GM19351 (cell line): Measurements from ENCODE around the gene CDK5RAP1.

ENCODE experiments used
- ATAC-seq: cut with Tn5 transposase; IDR thresholded peaks from one replicate; pipeline ENCODE4 v1.9.1; 2021; ENCODE audit warnings: mild to moderate bottlenecking, moderate library complexity; ENCODE audit not compliant: unreplicated experiment

The CDK5RAP1 gene

GRCh38 chr20:33388268-33388667 is 13.1 kb downstream of the CDK5RAP1 start:
- no peak for ATAC-seq

DNA sequence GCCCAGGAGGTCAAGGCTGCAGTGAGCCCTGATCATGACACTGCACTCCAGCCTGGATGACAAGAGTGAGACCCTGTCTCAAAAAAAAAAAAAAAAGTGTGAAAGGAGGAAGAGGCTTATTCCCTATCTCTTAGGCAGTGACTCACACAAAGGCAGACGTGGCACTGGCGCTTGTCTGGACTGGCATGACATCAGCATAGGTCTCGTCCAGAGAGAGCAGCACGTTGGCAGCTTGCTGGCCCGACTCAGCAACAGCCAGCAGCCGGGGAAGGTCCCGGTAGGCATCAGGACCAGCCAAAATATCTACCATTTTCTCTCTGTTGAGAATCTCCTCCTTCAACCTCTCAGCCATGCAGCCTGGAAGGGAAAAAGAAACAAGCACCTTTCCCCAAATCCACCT is 14.1 kb downstream of the CDK5RAP1 start:
- no peak for ATAC-seq

- ATAC-seq = no peak
Observed at GRCh38 chr20:33386673-33387072, 14.6 kb downstream of the CDK5RAP1 start.

GRCh38 chr20:33377366-33377765 is 24.0 kb downstream of the CDK5RAP1 start:
- ATAC-seq = no peak

GRCh38 chr20:33373735-33374605 is 27.3 kb downstream of the CDK5RAP1 start:
- no peak for ATAC-seq

GRCh38 chr20:33372993-33373441 is 28.3 kb downstream of the CDK5RAP1 start:
- no peak for ATAC-seq

DNA sequence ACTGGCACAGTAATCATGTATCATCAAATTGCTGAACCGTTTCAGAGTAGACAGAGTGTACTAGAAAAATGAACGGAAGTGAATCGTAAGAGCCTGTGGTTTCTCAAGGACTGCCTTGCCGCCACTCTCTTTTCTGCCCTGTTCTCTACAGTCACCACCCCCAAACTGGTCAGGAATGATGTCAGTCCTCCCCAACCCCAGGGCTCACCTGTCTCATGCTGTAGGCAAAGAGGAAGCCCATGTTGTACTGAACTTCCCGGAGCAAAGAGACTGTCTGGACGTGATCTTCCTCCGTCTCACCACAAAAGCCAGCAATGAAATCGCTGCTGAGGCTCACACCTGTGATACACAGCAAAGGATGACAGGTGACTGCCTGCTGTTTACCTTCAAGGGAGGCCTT is 31.0 kb downstream of the CDK5RAP1 start:
- no peak for ATAC-seq

DNA sequence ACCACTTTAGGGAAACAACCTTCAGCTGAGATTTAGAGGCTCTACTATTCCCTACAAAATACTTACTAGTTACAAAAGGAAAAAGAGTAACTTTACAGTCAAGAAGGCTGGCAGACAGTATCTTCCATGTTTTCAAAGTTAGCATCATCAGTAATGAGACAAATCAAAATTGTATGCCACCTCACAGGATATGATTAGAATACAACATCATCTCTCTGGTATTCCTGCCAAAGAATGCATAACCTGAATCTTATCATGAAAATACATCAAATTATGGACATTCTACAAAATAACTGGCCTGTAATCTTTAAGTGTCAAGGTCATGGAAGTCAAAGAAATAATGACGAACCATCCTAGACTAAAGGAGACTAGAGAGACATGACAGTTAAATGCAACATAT is 38.4 kb downstream of the CDK5RAP1 start:
- ATAC-seq = no peak

- ATAC-seq = no peak
Observed at GRCh38 chr20:33359399-33360261, 41.7 kb downstream of the CDK5RAP1 start.

DNA sequence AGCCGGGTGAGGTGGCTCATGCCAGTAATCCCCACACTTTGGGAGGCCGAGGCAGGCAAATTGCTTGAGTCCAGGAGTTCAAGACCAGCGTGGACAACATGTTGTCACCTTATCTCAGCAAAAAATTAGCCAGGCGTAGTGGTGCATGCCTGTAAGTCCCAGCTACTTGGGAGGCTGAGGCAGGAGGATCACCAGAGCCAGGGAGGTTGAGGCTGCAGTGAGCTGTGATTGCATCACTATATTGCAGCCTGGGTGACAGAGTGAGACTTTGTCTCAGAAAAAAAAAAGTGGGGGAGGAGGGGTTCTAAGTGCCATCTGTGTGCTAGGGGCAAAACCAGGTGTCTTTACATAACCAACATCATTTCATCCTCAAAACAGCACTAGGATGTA is 48.3 kb downstream of the CDK5RAP1 start:
- no peak for ATAC-seq

DNA sequence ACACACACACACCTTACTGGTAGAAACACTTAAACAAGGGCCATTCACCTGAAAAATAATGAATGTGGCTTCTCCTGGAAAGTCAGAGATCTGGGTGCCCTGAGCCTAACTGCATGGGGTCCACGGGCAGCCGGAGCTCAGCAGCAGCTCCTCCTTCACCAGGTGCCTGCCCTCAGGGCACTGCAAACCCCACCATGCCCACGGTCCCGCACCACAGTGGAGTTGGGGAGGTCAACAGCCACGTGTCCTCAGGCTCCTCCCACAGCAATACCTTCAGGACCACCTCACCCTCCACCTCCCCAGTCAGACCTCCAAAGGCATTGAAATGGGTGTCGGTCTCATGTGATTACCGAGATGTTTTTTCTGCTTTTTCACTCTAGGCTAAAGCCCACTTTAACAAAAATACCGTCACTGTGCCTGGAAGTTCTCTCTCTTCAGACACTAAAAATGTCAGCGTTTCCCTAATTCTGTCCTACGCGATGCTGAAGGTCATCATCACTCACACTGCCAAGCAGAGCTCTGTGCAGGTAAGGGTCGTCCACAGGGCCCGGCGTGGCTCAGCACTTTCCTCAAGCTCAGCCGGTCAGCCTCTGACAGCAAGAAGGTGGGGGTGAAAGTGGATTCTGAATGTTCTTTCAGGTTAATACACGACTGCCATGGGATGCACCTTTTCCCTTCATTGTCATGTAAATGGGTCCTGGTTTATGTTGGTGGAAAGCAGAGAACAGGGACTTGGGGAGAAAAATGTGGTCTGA is 48.9 kb downstream of the CDK5RAP1 start:
- no peak for ATAC-seq

- no peak for ATAC-seq
Observed at GRCh38 chr20:33351696-33352095, 49.6 kb downstream of the CDK5RAP1 start.

- ATAC-seq = no peak
Observed at GRCh38 chr20:33349493-33349892, 51.8 kb downstream of the CDK5RAP1 start.

GRCh38 chr20:33348136-33348937 is 53.0 kb downstream of the CDK5RAP1 start:
- ATAC-seq = no peak

DNA sequence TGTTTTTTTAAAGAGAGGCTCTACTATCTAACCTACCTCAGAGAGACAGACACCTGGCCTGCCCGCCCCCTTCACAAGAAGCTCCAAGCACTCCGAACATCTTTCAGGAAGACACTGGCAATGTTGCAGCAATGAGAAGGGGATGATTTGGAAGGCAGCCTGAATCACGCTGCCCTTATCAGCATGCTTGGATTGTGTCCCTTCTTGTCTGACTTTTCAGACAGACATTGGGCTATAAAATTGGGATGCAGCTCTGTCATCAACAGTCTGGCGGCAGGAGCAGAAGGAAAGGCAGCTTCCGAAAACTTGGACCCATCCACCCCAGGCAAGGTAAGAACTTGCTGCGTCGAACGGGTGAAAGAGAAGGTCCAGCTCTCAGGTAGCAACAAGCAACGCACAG is 56.0 kb downstream of the CDK5RAP1 start:
- no peak for ATAC-seq

GRCh38 chr20:33343521-33343920 is 57.8 kb downstream of the CDK5RAP1 start:
- ATAC-seq = no peak

- no peak for ATAC-seq
Observed at GRCh38 chr20:33339515-33340058, 61.7 kb downstream of the CDK5RAP1 start.

DNA sequence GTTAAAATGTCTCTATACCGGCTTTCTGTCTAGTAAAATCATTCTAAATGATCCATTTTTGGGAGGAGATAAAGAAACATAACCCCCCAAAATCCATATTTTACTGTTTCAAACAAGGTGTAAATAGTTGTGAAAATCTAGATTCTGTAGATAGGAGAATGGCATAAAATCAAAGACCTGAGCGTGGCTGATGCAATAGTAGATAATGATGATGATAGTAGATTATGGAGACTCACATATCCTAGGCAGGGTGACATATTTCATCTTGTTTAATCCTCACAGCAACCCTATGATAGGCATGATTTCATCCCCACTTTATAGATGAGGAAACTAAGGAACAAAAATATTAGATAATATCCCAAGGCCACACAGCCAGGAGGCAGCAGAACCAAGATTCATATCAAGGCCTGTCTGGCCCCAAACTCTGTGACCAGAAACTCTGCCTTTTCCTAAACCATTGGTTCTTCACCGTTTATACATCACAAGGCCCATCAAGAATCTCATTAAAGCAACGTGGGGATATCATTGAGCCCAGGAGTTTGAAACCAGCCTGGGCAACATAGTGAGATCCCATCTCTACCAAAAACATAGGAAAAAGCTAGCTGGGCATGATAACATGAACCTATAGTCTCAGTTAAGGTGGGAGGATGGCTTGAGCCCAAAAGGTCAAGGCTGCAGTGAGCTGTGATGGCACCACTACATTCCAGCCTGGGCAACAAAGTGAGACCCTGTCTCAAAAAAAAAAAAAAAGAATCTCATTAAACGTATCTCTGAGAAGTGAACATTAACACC is 62.7 kb downstream of the CDK5RAP1 start:
- ATAC-seq = no peak

DNA sequence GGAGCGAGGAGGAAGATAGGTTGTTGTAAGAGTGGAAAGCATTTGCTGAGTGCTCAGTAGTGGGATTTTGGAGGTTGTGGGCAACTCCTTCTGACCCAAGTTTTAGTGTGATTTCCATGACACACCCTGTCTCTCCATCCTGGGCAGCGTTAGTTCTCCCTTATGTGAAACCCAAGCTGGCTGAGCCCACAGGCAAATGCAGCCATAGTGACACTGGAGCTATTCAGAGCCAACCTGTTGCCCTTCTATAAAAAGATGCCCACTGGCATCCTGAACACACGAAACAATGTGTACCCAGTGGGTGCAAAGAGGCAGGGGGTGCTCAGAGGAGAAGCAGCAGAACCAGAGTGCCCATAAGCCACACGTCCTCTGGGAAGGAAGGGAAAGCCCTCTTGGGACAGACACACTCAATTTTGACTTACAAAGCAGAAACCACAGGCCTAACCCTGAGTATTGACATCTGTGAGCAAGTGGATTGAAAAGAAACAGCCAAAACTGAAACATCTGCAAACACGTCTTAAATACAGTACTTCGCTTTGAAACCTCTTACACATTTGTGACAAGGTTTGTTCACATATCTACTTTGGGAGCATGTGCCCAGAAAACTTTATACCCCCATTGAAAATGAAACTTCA is 63.7 kb downstream of the CDK5RAP1 start:
- no peak for ATAC-seq
